GM19193 (cell line): Measurements from ENCODE around the gene RALGPS2.

ENCODE experiments used
- POLR2A ChIP-seq: IDR thresholded peaks from 4 replicates; pipeline ENCODE4 v1.6.1; 2011; ENCODE audit not compliant: insufficient read depth, insufficient read length; ENCODE audit errors: extremely low read depth

The RALGPS2 gene

DNA sequence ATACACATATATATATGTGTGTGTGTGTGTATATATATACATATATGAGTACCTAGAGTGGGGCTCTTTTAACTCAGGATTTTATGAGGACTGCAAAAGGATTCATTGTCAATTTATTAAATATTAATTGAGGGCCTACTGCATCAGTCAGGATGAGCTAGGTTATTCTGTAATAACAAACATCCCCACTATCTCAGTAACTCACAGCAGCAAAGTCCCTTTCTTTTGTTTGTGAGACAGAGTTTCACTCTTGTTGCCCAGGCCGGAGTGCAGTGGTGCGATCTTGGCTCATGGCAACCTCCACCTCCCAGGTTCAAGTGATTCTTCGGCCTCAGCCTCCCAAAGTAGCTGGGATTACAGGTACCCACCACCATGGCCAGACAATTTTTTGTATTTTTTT, 236.8 kb downstream of the RALGPS2 start:
- TF ChIP-seq POLR2A, result no peak

DNA sequence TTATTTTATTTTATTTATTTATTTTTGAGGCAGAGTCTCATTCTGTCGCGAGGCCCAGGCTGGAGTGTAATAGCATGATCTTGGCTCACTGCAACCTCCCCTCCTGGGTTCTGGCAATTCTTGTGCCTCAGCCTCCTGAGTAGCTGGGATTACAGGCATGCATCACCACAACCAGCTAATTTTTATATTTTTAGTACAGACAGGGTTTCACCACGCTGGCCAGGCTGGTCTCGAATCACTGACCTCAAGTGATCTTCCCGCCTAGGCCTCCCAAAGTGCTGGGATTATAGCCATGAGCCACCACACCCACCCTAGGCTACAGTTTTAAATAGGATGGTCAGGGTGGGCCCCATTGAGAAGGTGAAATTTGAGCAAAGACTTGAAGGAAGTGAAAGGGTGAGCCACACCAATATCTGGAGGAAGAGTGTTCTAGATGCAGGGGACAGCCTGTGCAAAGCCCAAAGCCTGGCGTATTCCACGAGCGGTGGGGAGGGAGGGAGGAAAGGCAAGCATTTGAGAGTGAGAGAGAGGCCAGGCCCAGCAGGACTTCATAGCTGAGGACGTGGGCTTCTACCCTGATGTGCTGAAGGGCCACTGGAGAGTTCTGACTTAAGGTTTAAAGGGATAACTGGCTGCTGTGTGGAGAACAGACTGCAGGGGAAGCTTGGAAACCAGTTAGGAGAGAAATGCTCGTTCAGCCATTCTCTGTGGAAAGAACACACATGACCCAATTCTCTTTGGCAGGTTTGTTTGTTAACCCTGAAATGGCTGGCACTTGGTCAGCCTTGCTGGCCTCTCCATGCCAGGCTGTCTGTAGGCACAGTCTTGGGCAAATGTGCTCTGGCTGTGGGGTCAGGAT, 238.0 kb downstream of the RALGPS2 start:
- TF ChIP-seq POLR2A, result no peak

- TF ChIP-seq POLR2A, result no peak
Measured at GRCh38 chr1:178964469-178965330, 239.7 kb downstream of the RALGPS2 start.

DNA sequence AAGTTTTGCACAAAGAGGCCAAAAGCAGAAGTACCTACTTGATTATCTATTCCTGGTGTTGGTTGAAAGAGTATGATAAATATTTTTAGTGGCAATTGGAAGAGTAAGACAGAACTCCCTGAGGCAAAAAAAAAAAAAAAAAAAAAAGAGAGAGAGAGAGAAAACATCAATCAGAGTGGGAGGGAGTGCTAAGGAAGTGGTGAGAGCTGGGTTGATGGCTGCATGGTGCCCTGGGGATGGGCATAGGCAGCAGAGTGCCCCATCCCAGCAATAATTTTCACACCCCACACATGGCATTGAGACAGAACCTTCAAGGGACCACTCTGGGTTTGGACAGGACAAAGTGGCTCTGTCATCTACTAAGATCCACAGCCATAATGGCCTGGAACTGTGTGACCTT, 241.3 kb downstream of the RALGPS2 start:
- TF ChIP-seq POLR2A, result no peak

DNA sequence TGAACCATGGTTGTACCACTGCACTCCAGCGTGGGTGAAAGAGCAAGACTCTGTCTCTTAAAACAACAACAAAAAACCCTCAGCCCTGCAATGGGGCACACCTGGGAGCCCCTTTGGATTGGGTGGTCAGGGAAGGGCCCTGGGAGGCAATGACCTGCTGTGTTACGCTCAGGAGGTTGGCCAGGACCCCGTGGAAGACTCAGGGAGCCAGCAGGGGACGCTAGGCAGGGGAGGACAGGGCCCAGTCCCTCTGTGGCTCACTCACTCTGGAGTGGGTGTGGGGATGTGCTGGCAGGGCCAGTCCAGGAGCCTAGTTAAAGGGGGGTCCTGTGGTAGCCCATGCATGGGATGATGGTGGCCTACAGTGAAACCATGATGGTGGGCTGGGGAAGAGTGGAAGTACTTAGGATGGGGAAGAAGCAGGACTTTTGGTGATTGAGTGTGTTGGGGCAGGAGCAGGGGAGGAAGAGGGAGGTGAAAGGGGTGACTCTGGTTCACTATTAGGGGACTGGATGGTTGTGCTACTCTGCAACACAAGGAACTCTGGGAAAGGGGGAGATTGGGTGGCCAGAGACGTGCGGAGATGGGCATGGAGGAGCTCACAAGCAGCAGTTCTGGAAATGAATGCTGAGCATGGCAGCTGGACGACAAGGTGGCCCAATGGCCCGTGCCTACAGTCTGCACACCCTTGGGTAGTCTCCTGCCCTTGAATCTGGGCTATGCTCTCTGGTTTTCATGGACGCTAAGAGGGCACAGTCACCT, 244.4 kb downstream of the RALGPS2 start:
- no peak for TF ChIP-seq POLR2A

DNA sequence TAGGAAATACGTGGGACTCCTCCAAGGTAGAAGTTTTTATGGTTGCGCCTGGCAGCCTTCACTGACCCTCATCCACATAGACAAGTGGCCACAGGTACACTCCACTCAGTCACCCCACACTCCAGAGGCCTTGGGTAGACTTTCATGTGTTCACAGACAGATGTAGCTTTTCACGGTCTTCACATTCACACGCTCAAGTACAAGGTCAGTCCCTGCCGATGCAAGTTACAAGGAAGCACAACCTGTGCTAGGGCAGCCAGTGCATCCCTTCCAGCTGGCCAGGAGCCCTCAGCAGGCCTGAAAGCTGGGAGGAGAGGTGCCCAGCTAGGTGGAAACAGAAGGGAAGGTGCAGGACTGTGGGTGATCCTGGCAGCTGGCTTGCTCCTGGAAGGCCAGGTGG, 245.1 kb downstream of the RALGPS2 start:
- TF ChIP-seq POLR2A, result no peak
